CD4-positive, CD25-positive, alpha-beta regulatory T cell (primary cell): Measurements from ENCODE around the gene TMEM97. TPM values are rescaled to one million over a fixed set of nuclear protein-coding genes. Genes with fewer than 3 reads are reported as not detected.

Source experiments
- ATAC-seq, 2 donors: fragments of 150-1000 bp; cut with Tn5 transposase; one replicate each; pipeline ENCODE4 v1.10.0; 2021; ENCODE audit warnings: low read depth in 2 of 2, moderate number of reproducible peaks in 2 of 2, moderate library complexity in 1 of 2
- DNase-seq, 3 donors: peaks; one replicate each; pipeline versions ENCODE4 v3.0.0 to v3.0.0-alpha.2; 2012 to 2022; ENCODE audit warnings: mixed read lengths in 1 of 3
- H3K27ac ChIP-seq: one replicate; pipeline ENCODE4 v1.7.0; 2013; ENCODE audit warnings: mild to moderate bottlenecking, low read length; ENCODE audit not compliant: insufficient read depth, poor library complexity, severe bottlenecking
- H3K27me3 ChIP-seq: one replicate; pipeline ENCODE4 v1.7.0; 2013; ENCODE audit warnings: low read length; ENCODE audit not compliant: control insufficient read depth, insufficient read depth
- H3K36me3 ChIP-seq: one replicate; pipeline ENCODE4 v1.7.0; 2013; ENCODE audit warnings: mild to moderate bottlenecking, low read length, moderate library complexity; ENCODE audit not compliant: control insufficient read depth, insufficient read depth
- H3K4me1 ChIP-seq: 2 replicates; pipeline ENCODE4 v1.7.0; 2013; ENCODE audit warnings: mild to moderate bottlenecking, low read length; ENCODE audit not compliant: insufficient read depth, control insufficient read depth, poor library complexity, severe bottlenecking
- H3K4me3 ChIP-seq: one replicate; pipeline ENCODE4 v1.7.0; 2013; ENCODE audit warnings: low read depth, mild to moderate bottlenecking, low read length, moderate library complexity
- H3K9me3 ChIP-seq, 2 experiments: 1 replicate in 1 of 2; 2 replicates in 1 of 2; pipeline ENCODE4 v1.7.0; 2013; ENCODE audit warnings: low read length in 2 of 2, mild to moderate bottlenecking in 1 of 2, moderate library complexity in 1 of 2; ENCODE audit not compliant: control insufficient read depth in 2 of 2
- H3K27ac Mint-ChIP-seq, 3 donors: one replicate each; pipeline ENCODE4 v1.8.0; 2020 to 2022; ENCODE audit warnings: mild to moderate bottlenecking in 3 of 3, mixed read lengths in 3 of 3, moderate library complexity in 2 of 3
- H3K27me3 Mint-ChIP-seq: one replicate; pipeline ENCODE4 v1.8.0; 2022; ENCODE audit warnings: mild to moderate bottlenecking, mixed read lengths
- H3K36me3 Mint-ChIP-seq: one replicate; pipeline ENCODE4 v1.8.0; 2020; ENCODE audit warnings: mixed read lengths
- H3K4me1 Mint-ChIP-seq, 4 donors: one replicate each; pipeline ENCODE4 v1.8.0; 2020 to 2022; ENCODE audit warnings: mixed read lengths in 4 of 4, mild to moderate bottlenecking in 1 of 4
- H3K4me3 Mint-ChIP-seq, 4 donors: one replicate each; pipeline ENCODE4 v1.8.0; 2020 to 2022; ENCODE audit warnings: mild to moderate bottlenecking in 4 of 4, mixed read lengths in 4 of 4, moderate library complexity in 3 of 4
- H3K9me3 Mint-ChIP-seq, 7 donors: one replicate each; pipeline ENCODE4 v1.8.0; 2020 to 2022; ENCODE audit warnings: mixed read lengths in 7 of 7, mild to moderate bottlenecking in 3 of 7, moderate library complexity in 2 of 7
- polyA plus RNA-seq, 4 donors: library from polyadenylated mRNA; unstranded; fragments of 300-500 nt; fragmentation: Illumina TruSeq; gene quantifications; one replicate each; pipeline ENCODE4 v1.2.3, GENCODE V29; 2021
- total RNA-seq: library from RNA; stranded (reverse); gene quantifications from one replicate; pipeline ENCODE4 v1.2.3, GENCODE V29; 2022

TMEM97 gene
- total and polyA plus RNA-seq, 5 donors from 2014 or later: 4.1 to 9.5 (median 7.3) TPM

- peaks cover 5% of the 10 kb centered on the region for H3K4me1 ChIP-seq
- H3K9me3 Mint-ChIP-seq: no peaks in the 10 kb centered on the region
- no peak overlapping the region for H3K4me3 ChIP-seq
- ATAC-seq (no peak), DNase-seq (no peak)
- H3K27me3 ChIP-seq: no peaks in the 10 kb centered on the region
- no peaks in the 10 kb centered on the region for H3K9me3 ChIP-seq
- H3K27ac ChIP-seq: no peak overlapping the region
- H3K36me3 ChIP-seq: peaks cover 63% of the 10 kb centered on the region
- peaks cover 0 to 24% (median 20%) of the 10 kb centered on the region in 4 donors for H3K4me1 Mint-ChIP-seq
- no peak overlapping the region for H3K27ac Mint-ChIP-seq
- peaks cover 14% of the 10 kb centered on the region for H3K36me3 Mint-ChIP-seq
- H3K27me3 Mint-ChIP-seq: no peaks in the 10 kb centered on the region
- no peak overlapping the region for H3K4me3 Mint-ChIP-seq
These were observed 22.5 kb downstream of the TMEM97 start for GRCh38 chr17:28341516-28341915.

GRCh38 chr17:28342313-28342712, 23.3 kb downstream of the TMEM97 start:
- no peak for ATAC-seq
- H3K27ac Mint-ChIP-seq: peak overlapping the region in 1 of 3 donors; percentile 79
- peaks cover 0 to 16% (median 13%) of the 10 kb centered on the region in 4 donors for H3K4me1 Mint-ChIP-seq
- no peaks in the 10 kb centered on the region for H3K27me3 ChIP-seq
- H3K4me3 Mint-ChIP-seq: no peak overlapping the region
- H3K36me3 Mint-ChIP-seq: peaks cover 18% of the 10 kb centered on the region
- H3K4me3 ChIP-seq: no peak overlapping the region
- no peak overlapping the region for H3K27ac ChIP-seq
- H3K9me3 Mint-ChIP-seq: no peaks in the 10 kb centered on the region
- no peaks in the 10 kb centered on the region for H3K27me3 Mint-ChIP-seq
- H3K36me3 ChIP-seq: peaks cover 71% of the 10 kb centered on the region
- DNase-seq: no peak
- no peaks in the 10 kb centered on the region for H3K4me1 ChIP-seq
- no peaks in the 10 kb centered on the region for H3K9me3 ChIP-seq

GRCh38 chr17:28343491-28343932, 24.5 kb downstream of the TMEM97 start:
- no peak overlapping the region for H3K27ac ChIP-seq
- H3K4me1 Mint-ChIP-seq: peaks cover 0 to 5% (median 3%) of the 10 kb centered on the region in 4 donors
- no peak overlapping the region for H3K4me3 ChIP-seq
- DNase-seq (peak in 1 of 3 donors; percentile 34), ATAC-seq (peak in 1 of 2 donors; percentile 24)
- peaks cover 18% of the 10 kb centered on the region for H3K36me3 Mint-ChIP-seq
- no peaks in the 10 kb centered on the region for H3K4me1 ChIP-seq
- no peaks in the 10 kb centered on the region for H3K9me3 ChIP-seq
- peaks cover 82% of the 10 kb centered on the region for H3K36me3 ChIP-seq
- H3K9me3 Mint-ChIP-seq: no peaks in the 10 kb centered on the region
- H3K4me3 Mint-ChIP-seq: no peak overlapping the region
- no peak overlapping the region for H3K27ac Mint-ChIP-seq
- no peaks in the 10 kb centered on the region for H3K27me3 ChIP-seq
- H3K27me3 Mint-ChIP-seq: no peaks in the 10 kb centered on the region

GRCh38 chr17:28344011-28344410, 25.0 kb downstream of the TMEM97 start:
- H3K36me3 Mint-ChIP-seq: peaks cover 18% of the 10 kb centered on the region
- H3K27ac Mint-ChIP-seq: no peak overlapping the region

GRCh38 chr17:28344435-28344901, 25.5 kb downstream of the TMEM97 start:
- peaks cover 18% of the 10 kb centered on the region for H3K36me3 Mint-ChIP-seq
- H3K27ac Mint-ChIP-seq: no peak overlapping the region
- H3K27me3 Mint-ChIP-seq: no peaks in the 10 kb centered on the region
- Histone ChIP-seq H3K9me3 (no peaks in the 10 kb centered on the region), H3K27ac (no peak overlapping the region), H3K27me3 (no peaks in the 10 kb centered on the region), H3K4me1 (no peaks in the 10 kb centered on the region), H3K4me3 (no peak overlapping the region), H3K36me3 (peaks cover 88% of the 10 kb centered on the region)
- DNase-seq (no peak), ATAC-seq (no peak)
- no peaks in the 10 kb centered on the region for H3K9me3 Mint-ChIP-seq
- H3K4me3 Mint-ChIP-seq: no peak overlapping the region
- H3K4me1 Mint-ChIP-seq: peaks cover 0 to 2% (median 0%) of the 10 kb centered on the region in 4 donors

More at GRCh38 chr17:28344011-28344410, 25.0 kb downstream of the TMEM97 start:
- Histone ChIP-seq H3K27ac (no peak overlapping the region), H3K4me3 (no peak overlapping the region), H3K36me3 (peaks cover 87% of the 10 kb centered on the region), H3K27me3 (no peaks in the 10 kb centered on the region), H3K9me3 (no peaks in the 10 kb centered on the region), H3K4me1 (no peaks in the 10 kb centered on the region)
- no peak for DNase-seq
- H3K27me3 Mint-ChIP-seq: no peaks in the 10 kb centered on the region
- no peaks in the 10 kb centered on the region for H3K9me3 Mint-ChIP-seq
- H3K4me3 Mint-ChIP-seq: no peak overlapping the region
- peaks cover 0 to 2% (median under 1%) of the 10 kb centered on the region in 4 donors for H3K4me1 Mint-ChIP-seq
- no peak for ATAC-seq

- H3K27me3 Mint-ChIP-seq: no peaks in the 10 kb centered on the region
- Histone ChIP-seq H3K27ac (no peak overlapping the region), H3K4me3 (no peak overlapping the region), H3K4me1 (no peaks in the 10 kb centered on the region), H3K36me3 (peaks cover 93% of the 10 kb centered on the region), H3K27me3 (no peaks in the 10 kb centered on the region), H3K9me3 (no peaks in the 10 kb centered on the region)
- no peaks in the 10 kb centered on the region for H3K4me1 Mint-ChIP-seq
- DNase-seq: no peak
- ATAC-seq: no peak
- no peak overlapping the region for H3K4me3 Mint-ChIP-seq
- H3K36me3 Mint-ChIP-seq: peaks cover 22% of the 10 kb centered on the region
- H3K9me3 Mint-ChIP-seq: no peaks in the 10 kb centered on the region
- peak overlapping the region in 1 of 3 donors; percentile 32 for H3K27ac Mint-ChIP-seq
These were observed 26.6 kb downstream of the TMEM97 start for GRCh38 chr17:28345419-28346198.

GRCh38 chr17:28346199-28346580, 27.2 kb downstream of the TMEM97 start:
- Histone ChIP-seq H3K9me3 (no peaks in the 10 kb centered on the region), H3K27me3 (no peaks in the 10 kb centered on the region), H3K27ac (no peak overlapping the region), H3K36me3 (peaks cover 93% of the 10 kb centered on the region), H3K4me3 (no peak overlapping the region), H3K4me1 (no peaks in the 10 kb centered on the region)
- Mint-ChIP-seq H3K4me3 (no peak overlapping the region), H3K27me3 (no peaks in the 10 kb centered on the region), H3K9me3 (no peaks in the 10 kb centered on the region), H3K36me3 (peaks cover 28% of the 10 kb centered on the region), H3K4me1 (no peaks in the 10 kb centered on the region), H3K27ac (no peak overlapping the region)
- ATAC-seq (no peak), DNase-seq (no peak)
